ENCODE data around the gene DNAL1.

GRCh38 chr14:73613046-73613383 lies 31.8 kb upstream of the DNAL1 start:
- TF ChIP-seq CTCF (conservative IDR thresholded peaks at IDR 0.05; ENCODE audit: low read depth, low read length) (no peak), BHLHE40 (IDR thresholded peaks at IDR 0.05; ENCODE audit: low read depth, low read length) (no peak), NFE2L2 (IDR thresholded peaks at IDR 0.05; ENCODE audit: low read depth, low read length) (no peak), POLR2A (IDR thresholded peaks at IDR 0.05; ENCODE audit: low read depth, low read length) (no peak), FOS (IDR thresholded peaks at IDR 0.05; ENCODE audit: low read depth, low read length) (no peak), USF2 (IDR thresholded peaks at IDR 0.05; ENCODE audit: low read depth, low read length) (no peak)

Data from IMR-90 (cell line).